ENCODE measurements around the gene ATAD3A. TPM values are rescaled to one million over a fixed set of nuclear protein-coding genes. Genes with fewer than 3 reads are reported as not detected.
"Not testable (repeated sequence)": the region's sequence is repeated elsewhere in the genome, so short reads cannot be mapped to it uniquely, and the experiment has no call there.

ATAD3A gene
- total and polyA plus RNA-seq, 7 experiments from 2014 or later, result 5.4 to 41.3 (median 21.5) TPM

- H3K36me3 Mint-ChIP-seq, result peaks cover 5 to 13% (median 9%) of the 10 kb centered on the region in 5 donors
- H3K9me3 ChIP-seq (ENCODE audit: control insufficient read depth in 2 of 3, low read length in 3 of 3); CTCF ChIA-PET; H3K4me1 Mint-ChIP-seq; DNase-seq; ATAC-seq; POLR2A ChIA-PET; H3K4me1 ChIP-seq (ENCODE audit: control insufficient read depth in 2 of 2, insufficient read depth in 2 of 2, low read length in 2 of 2); H3K27me3 Mint-ChIP-seq; H3K9me3 Mint-ChIP-seq; intact Hi-C loops (cut with micrococcal nuclease); H3K4me3 ChIP-seq (ENCODE audit: low read length); H3K4me3 Mint-ChIP-seq; H3K27ac ChIP-seq (ENCODE audit: low read depth, low read length); H3K27ac Mint-ChIP-seq; H3K27me3 ChIP-seq (ENCODE audit: control insufficient read depth in 2 of 2, insufficient read depth in 2 of 2, low read length in 2 of 2): not testable (repeated sequence)
- H3K36me3 ChIP-seq (ENCODE audit: control insufficient read depth in 2 of 3, insufficient read depth in 3 of 3, low read length in 3 of 3), result peaks cover 3 to 71% (median 8%) of the 10 kb centered on the region in 3 experiments
Observed at GRCh38 chr1:1481811-1482210, 30.2 kb upstream of the ATAD3A start.

GRCh38 chr1:1482856-1483255 is 29.1 kb upstream of the ATAD3A start:
- ChIA-PET CTCF (interaction anchor here (0.7 kb wide), 1 partner anchor 44 kb away, joined by 3 read pairs; no protein-coding TSS in a partner anchor), POLR2A (interaction anchor here (0.7 kb wide), 1 partner anchor 145 kb away, joined by 3 read pairs; no protein-coding TSS in a partner anchor)
- Mint-ChIP-seq H3K36me3 (peaks cover 5 to 13% (median 9%) of the 10 kb centered on the region in 5 donors), H3K4me1 (peaks cover 0 to 7% (median 3%) of the 10 kb centered on the region in 7 donors), H3K27me3 (no peaks in the 10 kb centered on the region), H3K9me3 (no peaks in the 10 kb centered on the region), H3K27ac (no peak overlapping the region), H3K4me3 (no peak overlapping the region)
- Histone ChIP-seq H3K27me3 (ENCODE audit: control insufficient read depth in 2 of 2, insufficient read depth in 2 of 2, low read length in 2 of 2) (no peaks in the 10 kb centered on the region), H3K4me3 (ENCODE audit: low read length) (no peak overlapping the region), H3K9me3 (ENCODE audit: control insufficient read depth in 2 of 3, low read length in 3 of 3) (no peaks in the 10 kb centered on the region), H3K36me3 (ENCODE audit: control insufficient read depth in 2 of 3, insufficient read depth in 3 of 3, low read length in 3 of 3) (peaks cover 3 to 68% (median 8%) of the 10 kb centered on the region in 3 experiments), H3K4me1 (ENCODE audit: control insufficient read depth in 2 of 2, insufficient read depth in 2 of 2, low read length in 2 of 2) (no peaks in the 10 kb centered on the region), H3K27ac (ENCODE audit: low read depth, low read length) (no peak overlapping the region)
- intact Hi-C loops (cut with micrococcal nuclease), result no loop called here
- DNase-seq (no peak), ATAC-seq (no peak)

GRCh38 chr1:1483714-1484113 is 28.2 kb upstream of the ATAD3A start:
- no peak for ATAC-seq
- CTCF ChIA-PET, result no interaction called here
- H3K36me3 Mint-ChIP-seq, result peaks cover 5 to 13% (median 9%) of the 10 kb centered on the region in 5 donors

GRCh38 chr1:1484976-1485750 is 26.8 kb upstream of the ATAD3A start:
- H3K4me3 ChIP-seq (ENCODE audit: low read length); DNase-seq; H3K27ac Mint-ChIP-seq; intact Hi-C loops (cut with micrococcal nuclease); H3K4me1 Mint-ChIP-seq; H3K4me1 ChIP-seq (ENCODE audit: control insufficient read depth in 2 of 2, insufficient read depth in 2 of 2, low read length in 2 of 2); POLR2A ChIA-PET; ATAC-seq; H3K27ac ChIP-seq (ENCODE audit: low read depth, low read length); H3K9me3 ChIP-seq (ENCODE audit: control insufficient read depth in 2 of 3, low read length in 3 of 3); CTCF ChIA-PET; H3K27me3 Mint-ChIP-seq; H3K9me3 Mint-ChIP-seq; H3K27me3 ChIP-seq (ENCODE audit: control insufficient read depth in 2 of 2, insufficient read depth in 2 of 2, low read length in 2 of 2); H3K4me3 Mint-ChIP-seq: not testable (repeated sequence)
- peaks cover 0 to 13% (median 0%) of the 10 kb centered on the region in 5 donors for H3K36me3 Mint-ChIP-seq
- peaks cover 0 to 72% (median 8%) of the 10 kb centered on the region in 3 experiments for H3K36me3 ChIP-seq (ENCODE audit: control insufficient read depth in 2 of 3, insufficient read depth in 3 of 3, low read length in 3 of 3)

More at GRCh38 chr1:1483714-1484113, 28.2 kb upstream of the ATAD3A start:
- no peaks in the 10 kb centered on the region for H3K27me3 ChIP-seq (ENCODE audit: control insufficient read depth in 2 of 2, insufficient read depth in 2 of 2, low read length in 2 of 2)
- H3K9me3 ChIP-seq (ENCODE audit: control insufficient read depth in 2 of 3, low read length in 3 of 3), result no peaks in the 10 kb centered on the region
- Mint-ChIP-seq H3K9me3 (no peaks in the 10 kb centered on the region), H3K4me3 (no peak overlapping the region), H3K27ac (no peak overlapping the region), H3K4me1 (peaks cover 0 to 7% (median 3%) of the 10 kb centered on the region in 7 donors), H3K27me3 (no peaks in the 10 kb centered on the region)
- no peaks in the 10 kb centered on the region for H3K4me1 ChIP-seq (ENCODE audit: control insufficient read depth in 2 of 2, insufficient read depth in 2 of 2, low read length in 2 of 2)
- DNase-seq, result no peak
- no peak overlapping the region for H3K4me3 ChIP-seq (ENCODE audit: low read length)
- intact Hi-C loops (cut with micrococcal nuclease), result no loop called here
- POLR2A ChIA-PET, result interaction anchor here (0.6 to 0.7 kb wide), 2 partner anchors 88 to 144 kb away, joined by 3 read pairs; no protein-coding TSS in a partner anchor
- H3K27ac ChIP-seq (ENCODE audit: low read depth, low read length), result no peak overlapping the region
- H3K36me3 ChIP-seq (ENCODE audit: control insufficient read depth in 2 of 3, insufficient read depth in 3 of 3, low read length in 3 of 3), result peaks cover 3 to 70% (median 8%) of the 10 kb centered on the region in 3 experiments

- POLR2A ChIA-PET, CTCF ChIA-PET: not testable (repeated sequence)
Observed at GRCh38 chr1:1485755-1486317, 26.1 kb upstream of the ATAD3A start.

DNA sequence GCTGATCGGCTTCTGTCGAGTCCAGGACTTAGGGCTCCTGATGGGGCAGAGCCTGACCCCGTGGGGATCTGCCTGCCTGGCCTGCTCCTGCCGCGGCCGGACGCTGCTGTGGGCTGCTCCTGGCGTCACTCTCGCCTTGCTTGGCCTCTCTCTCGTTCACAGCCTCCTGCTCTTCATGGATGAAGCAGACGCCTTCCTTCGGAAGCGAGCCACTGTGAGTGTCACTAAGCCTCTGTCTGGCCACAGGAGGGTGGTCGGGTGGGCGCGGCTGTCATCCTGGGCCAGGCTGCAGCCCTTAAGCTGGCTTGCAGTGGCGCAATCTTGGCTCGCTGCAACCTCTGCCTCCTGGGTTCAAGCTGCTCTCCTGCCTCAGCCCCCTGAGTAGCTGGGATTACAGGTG is 24.3 kb upstream of the ATAD3A start:
- ChIA-PET CTCF (no interaction called here), POLR2A (interaction anchor here (0.7 kb wide), 1 partner anchor 23 kb away, joined by 3 read pairs; no protein-coding TSS in a partner anchor)
- H3K4me3 Mint-ChIP-seq, result no peak overlapping the region
- Histone ChIP-seq H3K36me3 (ENCODE audit: control insufficient read depth in 2 of 3, insufficient read depth in 3 of 3, low read length in 3 of 3) (peaks cover 0 to 79% (median 6%) of the 10 kb centered on the region in 3 experiments), H3K4me1 (ENCODE audit: control insufficient read depth in 2 of 2, insufficient read depth in 2 of 2, low read length in 2 of 2) (no peaks in the 10 kb centered on the region), H3K27ac (ENCODE audit: low read depth, low read length) (no peak overlapping the region), H3K4me3 (ENCODE audit: low read length) (no peak overlapping the region), H3K9me3 (ENCODE audit: control insufficient read depth in 2 of 3, low read length in 3 of 3) (peaks cover 0 to 7% (median 0%) of the 10 kb centered on the region in 3 experiments), H3K27me3 (ENCODE audit: control insufficient read depth in 2 of 2, insufficient read depth in 2 of 2, low read length in 2 of 2) (no peaks in the 10 kb centered on the region)
- peaks cover 0 to 29% (median 9%) of the 10 kb centered on the region in 5 donors for H3K36me3 Mint-ChIP-seq
- DNase-seq, result no peak
- peaks cover 0 to 4% (median 0%) of the 10 kb centered on the region in 11 donors for H3K9me3 Mint-ChIP-seq
- ATAC-seq, result no peak
- no peaks in the 10 kb centered on the region for H3K4me1 Mint-ChIP-seq
- no peak overlapping the region for H3K27ac Mint-ChIP-seq
- intact Hi-C loops (cut with micrococcal nuclease), result no loop called here
- H3K27me3 Mint-ChIP-seq, result no peaks in the 10 kb centered on the region

More at GRCh38 chr1:1485755-1486317, 26.1 kb upstream of the ATAD3A start:
- H3K27ac ChIP-seq (ENCODE audit: low read depth, low read length); DNase-seq; H3K4me1 Mint-ChIP-seq; H3K27me3 ChIP-seq (ENCODE audit: control insufficient read depth in 2 of 2, insufficient read depth in 2 of 2, low read length in 2 of 2); H3K27ac Mint-ChIP-seq; H3K4me3 ChIP-seq (ENCODE audit: low read length); H3K27me3 Mint-ChIP-seq; H3K9me3 Mint-ChIP-seq; intact Hi-C loops (cut with micrococcal nuclease); ATAC-seq; H3K9me3 ChIP-seq (ENCODE audit: control insufficient read depth in 2 of 3, low read length in 3 of 3); H3K4me1 ChIP-seq (ENCODE audit: control insufficient read depth in 2 of 2, insufficient read depth in 2 of 2, low read length in 2 of 2); H3K4me3 Mint-ChIP-seq: not testable (repeated sequence)
- H3K36me3 ChIP-seq (ENCODE audit: control insufficient read depth in 2 of 3, insufficient read depth in 3 of 3, low read length in 3 of 3), result peaks cover 0 to 74% (median 8%) of the 10 kb centered on the region in 3 experiments
- H3K36me3 Mint-ChIP-seq, result peaks cover 0 to 16% (median 0%) of the 10 kb centered on the region in 5 donors

Measured in naive thymus-derived CD4-positive, alpha-beta T cell (primary cell).